ENCODE results near the gene ACOT7. TPM values are rescaled to one million over a fixed set of nuclear protein-coding genes. Genes with fewer than 3 reads are reported as not detected.
A peak's percentile ranks its signal among the peaks of the same experiment; 100 is the strongest.

ACOT7 gene
- total RNA-seq, 1 experiment from 2014 or later: 70.2 TPM

DNA sequence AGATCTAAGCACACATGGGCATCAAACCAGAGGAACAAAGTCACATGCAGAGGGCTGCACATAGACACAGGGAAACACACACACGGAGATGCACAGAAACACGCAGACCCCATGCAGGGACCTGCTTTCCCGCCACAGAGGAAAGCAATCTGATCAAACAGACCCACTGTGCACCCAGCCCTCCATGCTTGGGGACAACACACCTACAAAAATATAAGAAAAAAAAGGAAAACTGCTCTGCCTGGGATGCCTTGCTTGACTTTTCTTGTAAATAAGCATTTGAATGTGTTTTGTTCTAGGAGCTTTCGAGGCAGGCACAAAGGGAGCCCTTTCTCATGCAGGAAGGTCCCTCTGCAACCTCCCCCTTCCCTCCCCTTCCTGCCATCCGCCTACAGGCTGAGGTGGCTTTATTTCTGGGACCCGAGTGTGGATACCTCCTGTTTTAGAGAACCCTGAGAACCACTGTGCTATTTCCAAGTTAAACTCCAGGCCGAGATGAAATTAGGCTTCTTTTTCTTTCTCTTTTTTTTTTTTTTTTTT is 154.3 kb downstream of the ACOT7 start:
- no peak overlapping the region for H3K27ac ChIP-seq
- H3F3A ChIP-seq (ENCODE audit: insufficient read depth, low read depth): peaks cover 12% of the 10 kb centered on the region; the same call in 1 of the 2 replicates
- peaks cover 1% of the 10 kb centered on the region for H3K4me1 ChIP-seq (replicated peaks; ENCODE audit: insufficient read depth)
- no TSS peak for BruUV-seq (replicated peaks)
- peaks cover 11% of the 10 kb centered on the region for H3K79me2 ChIP-seq (ENCODE audit: low read depth)
- H4K20me1 ChIP-seq (ENCODE audit: insufficient read depth): no peaks in the 10 kb centered on the region
- peaks cover 14% of the 10 kb centered on the region for H3K27me3 ChIP-seq (ENCODE audit: insufficient read depth, low read depth)
- TF ChIP-seq, protein P1, sequence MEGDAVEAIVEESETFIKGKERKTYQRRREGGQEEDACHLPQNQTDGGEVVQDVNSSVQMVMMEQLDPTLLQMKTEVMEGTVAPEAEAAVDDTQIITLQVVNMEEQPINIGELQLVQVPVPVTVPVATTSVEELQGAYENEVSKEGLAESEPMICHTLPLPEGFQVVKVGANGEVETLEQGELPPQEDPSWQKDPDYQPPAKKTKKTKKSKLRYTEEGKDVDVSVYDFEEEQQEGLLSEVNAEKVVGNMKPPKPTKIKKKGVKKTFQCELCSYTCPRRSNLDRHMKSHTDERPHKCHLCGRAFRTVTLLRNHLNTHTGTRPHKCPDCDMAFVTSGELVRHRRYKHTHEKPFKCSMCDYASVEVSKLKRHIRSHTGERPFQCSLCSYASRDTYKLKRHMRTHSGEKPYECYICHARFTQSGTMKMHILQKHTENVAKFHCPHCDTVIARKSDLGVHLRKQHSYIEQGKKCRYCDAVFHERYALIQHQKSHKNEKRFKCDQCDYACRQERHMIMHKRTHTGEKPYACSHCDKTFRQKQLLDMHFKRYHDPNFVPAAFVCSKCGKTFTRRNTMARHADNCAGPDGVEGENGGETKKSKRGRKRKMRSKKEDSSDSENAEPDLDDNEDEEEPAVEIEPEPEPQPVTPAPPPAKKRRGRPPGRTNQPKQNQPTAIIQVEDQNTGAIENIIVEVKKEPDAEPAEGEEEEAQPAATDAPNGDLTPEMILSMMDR (conservative IDR thresholded peaks at IDR 0.05): no peak
- no peak for TF ChIP-seq EZH2 (IDR thresholded peaks at IDR 0.05; ENCODE audit: low read depth)
- no peak for DNase-seq
- no peaks in the 10 kb centered on the region for H3K9me2 ChIP-seq (ENCODE audit: insufficient read depth)
- intact Hi-C loops (cut with micrococcal nuclease; ENCODE audit: unreplicated experiment): loop anchor here (5.0 to 10.0 kb wide), 2 partner anchors 54 to 247 kb away; partner anchors contain the start of genes CHD5 and NPHP4
- no peak overlapping the region for H3K4me2 ChIP-seq
- no peaks in the 10 kb centered on the region for H3K9me3 ChIP-seq (ENCODE audit: insufficient read depth, low read depth)
- H3K36me3 ChIP-seq (ENCODE audit: low read depth): no peaks in the 10 kb centered on the region
- no peak overlapping the region for H3K4me3 ChIP-seq
- CTCF ChIA-PET: interaction anchor here (0.6 to 0.8 kb wide), 4 partner anchors 36 to 284 kb away, joined by 3 to 7 read pairs (median 4); no protein-coding TSS in a partner anchor
- POLR2A ChIA-PET (ENCODE audit: unreplicated experiment): no interaction called here
- H2AFZ ChIP-seq: no peak overlapping the region

DNA sequence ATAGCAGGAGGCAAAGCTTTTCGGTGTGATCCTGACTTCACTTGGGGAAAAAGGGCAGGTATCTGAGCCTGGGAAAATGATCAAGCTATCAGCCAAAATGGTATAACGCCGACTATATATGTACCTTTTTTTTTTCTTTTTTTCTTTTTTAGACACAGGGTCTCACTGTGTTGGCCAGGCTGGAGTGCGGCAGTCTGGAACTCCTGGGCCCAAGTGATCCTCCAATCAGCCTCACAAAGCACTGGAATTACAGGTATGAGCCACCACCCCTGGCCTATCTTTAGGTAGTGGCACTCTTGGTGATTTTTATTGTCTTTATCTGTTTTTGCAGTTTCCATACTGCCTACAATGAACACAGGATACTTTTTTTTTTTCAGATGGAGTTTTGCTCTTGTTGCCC is 156.5 kb downstream of the ACOT7 start:
- Histone ChIP-seq H3F3A (ENCODE audit: insufficient read depth, low read depth) (peaks cover 15% of the 10 kb centered on the region; the same call in 1 of the 2 replicates), H3K9me3 (ENCODE audit: insufficient read depth, low read depth) (no peaks in the 10 kb centered on the region), H3K4me2 (no peak overlapping the region), H3K36me3 (ENCODE audit: low read depth) (no peaks in the 10 kb centered on the region), H4K20me1 (ENCODE audit: insufficient read depth) (no peaks in the 10 kb centered on the region), H3K4me1 (replicated peaks; ENCODE audit: insufficient read depth) (peaks cover 8% of the 10 kb centered on the region), H3K4me3 (no peak overlapping the region), H3K27me3 (ENCODE audit: insufficient read depth, low read depth) (no peaks in the 10 kb centered on the region), H3K27ac (no peak overlapping the region), H3K9me2 (ENCODE audit: insufficient read depth) (no peaks in the 10 kb centered on the region), H2AFZ (no peak overlapping the region), H3K79me2 (ENCODE audit: low read depth) (peaks cover 25% of the 10 kb centered on the region)
- no TSS peak for BruUV-seq (replicated peaks)
- ChIA-PET POLR2A (ENCODE audit: unreplicated experiment) (no interaction called here), CTCF (no interaction called here)
- intact Hi-C loops (cut with micrococcal nuclease; ENCODE audit: unreplicated experiment): loop anchor here (5.0 to 10.0 kb wide), 2 partner anchors 52 to 245 kb away; partner anchors contain the start of genes CHD5 and NPHP4
- no peak for DNase-seq
- TF ChIP-seq, protein P1 (conservative IDR thresholded peaks at IDR 0.05): no peak
- TF ChIP-seq EZH2 (IDR thresholded peaks at IDR 0.05; ENCODE audit: low read depth): no peak

DNA sequence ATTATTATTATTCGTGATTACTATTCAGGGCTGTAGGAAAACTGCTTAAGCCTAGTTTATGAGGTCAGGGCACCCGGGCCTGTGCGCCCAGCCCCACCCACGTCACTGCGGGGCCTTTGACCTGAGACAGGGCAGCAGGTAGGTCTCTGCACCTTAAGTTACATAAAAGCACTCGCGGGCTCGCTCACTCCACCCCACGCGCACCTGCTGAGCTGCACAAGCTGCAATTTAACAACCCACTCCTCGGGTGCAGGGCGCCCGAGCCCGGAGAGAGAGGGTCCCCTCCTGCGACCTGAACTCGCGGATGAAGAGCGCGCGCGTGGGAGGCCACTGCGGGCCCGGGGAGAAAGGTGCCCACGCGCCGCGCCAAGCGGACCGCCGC is 158.3 kb downstream of the ACOT7 start:
- intact Hi-C loops (cut with micrococcal nuclease; ENCODE audit: unreplicated experiment): loop anchor here (1.0 to 10.0 kb wide), 4 partner anchors 14 to 243 kb away; partner anchors contain the start of genes CHD5 and NPHP4
- H3K4me1 ChIP-seq (replicated peaks; ENCODE audit: insufficient read depth): peaks cover 8% of the 10 kb centered on the region
- POLR2A ChIA-PET (ENCODE audit: unreplicated experiment): interaction anchor here (0.5 kb wide), 1 partner anchor 118 kb away, joined by 3 read pairs; no protein-coding TSS in a partner anchor
- peaks cover 15% of the 10 kb centered on the region; the same call in 1 of the 2 replicates for H3F3A ChIP-seq (ENCODE audit: insufficient read depth, low read depth)
- peak overlapping the region; percentile 59 for H3K4me3 ChIP-seq
- no peaks in the 10 kb centered on the region for H3K9me2 ChIP-seq (ENCODE audit: insufficient read depth)
- no TSS peak for BruUV-seq (replicated peaks)
- peak overlapping the region; percentile 91 for H3K4me2 ChIP-seq
- H3K27ac ChIP-seq: no peak overlapping the region
- H3K27me3 ChIP-seq (ENCODE audit: insufficient read depth, low read depth): no peaks in the 10 kb centered on the region
- TF ChIP-seq, protein P1 (conservative IDR thresholded peaks at IDR 0.05): no peak
- no peak for TF ChIP-seq EZH2 (IDR thresholded peaks at IDR 0.05; ENCODE audit: low read depth)
- no peak for DNase-seq
- CTCF ChIA-PET: interaction anchor here (0.6 to 1.3 kb wide), 4 partner anchors 29 to 134 kb away, joined by 3 to 11 read pairs (median 4); no protein-coding TSS in a partner anchor
- peak overlapping the region; percentile 50; the same call in 1 of the 2 replicates for H2AFZ ChIP-seq
- no peaks in the 10 kb centered on the region for H3K9me3 ChIP-seq (ENCODE audit: insufficient read depth, low read depth)
- no peaks in the 10 kb centered on the region for H4K20me1 ChIP-seq (ENCODE audit: insufficient read depth)
- no peaks in the 10 kb centered on the region for H3K36me3 ChIP-seq (ENCODE audit: low read depth)
- peaks cover 25% of the 10 kb centered on the region for H3K79me2 ChIP-seq (ENCODE audit: low read depth)
